Measurements from ENCODE around the gene BSPRY.

The BSPRY gene

GRCh38 chr9:113368348-113368981 is 19.1 kb downstream of the BSPRY start:
- Histone ChIP-seq H3K27me3 (ENCODE audit: insufficient read depth, poor library complexity, severe bottlenecking) (no peaks in the 10 kb centered on the region), H3K36me3 (ENCODE audit: low read depth) (no peaks in the 10 kb centered on the region), H3K27ac (ENCODE audit: poor library complexity, severe bottlenecking) (no peak overlapping the region), H3K9me3 (ENCODE audit: severe bottlenecking) (no peaks in the 10 kb centered on the region), H3K4me3 (ENCODE audit: severe bottlenecking) (no peak overlapping the region), H3K4me1 (ENCODE audit: insufficient read depth, poor library complexity, severe bottlenecking) (no peaks in the 10 kb centered on the region)
- no peak for TF ChIP-seq CTCF (IDR thresholded peaks at IDR 0.05; ENCODE audit: poor library complexity, severe bottlenecking)
- DNase-seq (ENCODE audit: low spot score): no peak
- ATAC-seq (ENCODE audit: low read depth): no peak

- ATAC-seq (ENCODE audit: low read depth): no peak
- Histone ChIP-seq H3K4me1 (ENCODE audit: insufficient read depth, poor library complexity, severe bottlenecking) (no peaks in the 10 kb centered on the region), H3K27ac (ENCODE audit: poor library complexity, severe bottlenecking) (no peak overlapping the region), H3K4me3 (ENCODE audit: severe bottlenecking) (no peak overlapping the region), H3K27me3 (ENCODE audit: insufficient read depth, poor library complexity, severe bottlenecking) (no peaks in the 10 kb centered on the region), H3K36me3 (ENCODE audit: low read depth) (no peaks in the 10 kb centered on the region), H3K9me3 (ENCODE audit: severe bottlenecking) (no peaks in the 10 kb centered on the region)
- DNase-seq (ENCODE audit: low spot score): no peak
- TF ChIP-seq CTCF (IDR thresholded peaks at IDR 0.05; ENCODE audit: poor library complexity, severe bottlenecking): no peak
Measured at GRCh38 chr9:113368982-113369854, 19.9 kb downstream of the BSPRY start.

GRCh38 chr9:113369855-113370140 is 20.5 kb downstream of the BSPRY start:
- H3K36me3 ChIP-seq (ENCODE audit: low read depth): no peaks in the 10 kb centered on the region
- H3K27ac ChIP-seq (ENCODE audit: poor library complexity, severe bottlenecking): no peak overlapping the region
- no peaks in the 10 kb centered on the region for H3K9me3 ChIP-seq (ENCODE audit: severe bottlenecking)
- no peak for TF ChIP-seq CTCF (IDR thresholded peaks at IDR 0.05; ENCODE audit: poor library complexity, severe bottlenecking)
- no peaks in the 10 kb centered on the region for H3K27me3 ChIP-seq (ENCODE audit: insufficient read depth, poor library complexity, severe bottlenecking)
- H3K4me3 ChIP-seq (ENCODE audit: severe bottlenecking): no peak overlapping the region
- ATAC-seq (ENCODE audit: low read depth) (no peak), DNase-seq (ENCODE audit: low spot score) (no peak)
- H3K4me1 ChIP-seq (ENCODE audit: insufficient read depth, poor library complexity, severe bottlenecking): no peaks in the 10 kb centered on the region

- no peak for TF ChIP-seq CTCF (IDR thresholded peaks at IDR 0.05; ENCODE audit: poor library complexity, severe bottlenecking)
- no peak for ATAC-seq (ENCODE audit: low read depth)
- no peak for DNase-seq (ENCODE audit: low spot score)
Measured at GRCh38 chr9:113370806-113371325, 21.5 kb downstream of the BSPRY start.

GRCh38 chr9:113372059-113372458 is 22.7 kb downstream of the BSPRY start:
- no peaks in the 10 kb centered on the region for H3K9me3 ChIP-seq (ENCODE audit: severe bottlenecking)
- DNase-seq (ENCODE audit: low spot score) (no peak), ATAC-seq (ENCODE audit: low read depth) (no peak)
- TF ChIP-seq CTCF (IDR thresholded peaks at IDR 0.05; ENCODE audit: poor library complexity, severe bottlenecking): no peak
- no peaks in the 10 kb centered on the region for H3K36me3 ChIP-seq (ENCODE audit: low read depth)
- H3K4me3 ChIP-seq (ENCODE audit: severe bottlenecking): no peak overlapping the region
- H3K27ac ChIP-seq (ENCODE audit: poor library complexity, severe bottlenecking): no peak overlapping the region
- no peaks in the 10 kb centered on the region for H3K27me3 ChIP-seq (ENCODE audit: insufficient read depth, poor library complexity, severe bottlenecking)
- no peaks in the 10 kb centered on the region for H3K4me1 ChIP-seq (ENCODE audit: insufficient read depth, poor library complexity, severe bottlenecking)

More at GRCh38 chr9:113370806-113371325, 21.5 kb downstream of the BSPRY start:
- Histone ChIP-seq H3K9me3 (ENCODE audit: severe bottlenecking) (no peaks in the 10 kb centered on the region), H3K36me3 (ENCODE audit: low read depth) (no peaks in the 10 kb centered on the region), H3K27me3 (ENCODE audit: insufficient read depth, poor library complexity, severe bottlenecking) (no peaks in the 10 kb centered on the region), H3K4me1 (ENCODE audit: insufficient read depth, poor library complexity, severe bottlenecking) (no peaks in the 10 kb centered on the region), H3K4me3 (ENCODE audit: severe bottlenecking) (no peak overlapping the region), H3K27ac (ENCODE audit: poor library complexity, severe bottlenecking) (no peak overlapping the region)

Measured in RWPE2 (cell line).